Colonic mucosa (tissue), 4 donors: Measurements from ENCODE around the gene FAXC. TPM values are rescaled to one million over a fixed set of nuclear protein-coding genes. Genes with fewer than 3 reads are reported as not detected.
A peak's percentile ranks its signal among the peaks of the same experiment; 100 is the strongest.

Source experiments
- DNase-seq: peaks from one replicate; pipeline ENCODE4 v3.0.0-alpha.2; 2020
- H3K27ac ChIP-seq: fragments of 200-600 bp; one replicate; pipeline ENCODE4 v1.8.0; 2021
- H3K27me3 ChIP-seq: fragments of 200-600 bp; one replicate; pipeline ENCODE4 v1.8.0; 2021
- H3K36me3 ChIP-seq: fragments of 200-600 bp; one replicate; pipeline ENCODE4 v1.8.0; 2021
- H3K4me1 ChIP-seq: fragments of 200-600 bp; one replicate; pipeline ENCODE4 v1.8.0; 2021; ENCODE audit warnings: mild to moderate bottlenecking
- H3K4me3 ChIP-seq: fragments of 200-600 bp; one replicate; pipeline ENCODE4 v1.8.0; 2021
- H3K9ac ChIP-seq, 2 donors: one replicate each; pipeline ENCODE4 v1.7.0; 2013; ENCODE audit warnings: control low read depth in 2 of 2, low read depth in 2 of 2, low read length in 2 of 2
- H3K9me3 ChIP-seq: fragments of 200-600 bp; one replicate; pipeline ENCODE4 v1.8.0; 2021
- intact Hi-C: fragments of 100-400 bp; cut with DNase I; formaldehyde crosslinking; loops from one replicate; pipeline ENCODE4 v1.14.1; 2022
- total RNA-seq, 2 donors: library from RNA; stranded (reverse); fragmentation: NEBNext Ultra II Directional in 1 of 2; extraction: Animal tissue kit (Norgen Biotek cat#: 25700) in 1 of 2; gene quantifications; one replicate each; pipeline ENCODE4 v1.2.1, GENCODE V29; 2021
- TF ChIP-seq, protein P1 (sequence below): fragments of 200-600 bp; IDR thresholded peaks from one replicate; pipeline ENCODE4 v1.8.0; 2022; ENCODE audit warnings: antibody characterized with exemption, mild to moderate bottlenecking
- donor health status: healthy.
- donor health status: DM: no; HTN: no; CAD: no.
- donor health status: DM: no; HTN: no; CAD: no.

The FAXC gene
- total RNA-seq, 2 donors from 2014 or later = 0.44 to 4.9 TPM

DNA sequence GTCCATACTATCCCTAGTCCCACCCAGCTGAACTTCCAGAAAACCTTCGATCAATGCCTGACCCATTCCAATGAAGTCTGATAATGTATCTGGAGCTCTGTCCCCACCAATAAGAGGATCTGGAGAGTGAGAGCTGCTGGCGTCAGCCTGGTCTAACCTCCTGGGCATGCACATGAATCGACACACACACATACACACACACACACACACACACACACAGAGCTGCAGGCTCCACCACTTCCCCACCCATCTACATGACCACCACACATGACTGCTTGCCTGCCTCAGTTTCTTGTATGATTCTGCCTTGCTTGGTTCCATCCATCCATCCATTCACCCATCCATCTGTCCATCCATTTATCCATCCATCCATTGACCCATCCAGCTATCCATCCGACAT is 60.8 kb downstream of the FAXC start:
- Histone ChIP-seq H3K4me3 (no peak overlapping the region), H3K36me3 (no peaks in the 10 kb centered on the region), H3K4me1 (no peaks in the 10 kb centered on the region), H3K27me3 (no peaks in the 10 kb centered on the region), H3K9ac (no peak overlapping the region), H3K9me3 (no peaks in the 10 kb centered on the region), H3K27ac (no peak overlapping the region)
- TF ChIP-seq, protein P1, sequence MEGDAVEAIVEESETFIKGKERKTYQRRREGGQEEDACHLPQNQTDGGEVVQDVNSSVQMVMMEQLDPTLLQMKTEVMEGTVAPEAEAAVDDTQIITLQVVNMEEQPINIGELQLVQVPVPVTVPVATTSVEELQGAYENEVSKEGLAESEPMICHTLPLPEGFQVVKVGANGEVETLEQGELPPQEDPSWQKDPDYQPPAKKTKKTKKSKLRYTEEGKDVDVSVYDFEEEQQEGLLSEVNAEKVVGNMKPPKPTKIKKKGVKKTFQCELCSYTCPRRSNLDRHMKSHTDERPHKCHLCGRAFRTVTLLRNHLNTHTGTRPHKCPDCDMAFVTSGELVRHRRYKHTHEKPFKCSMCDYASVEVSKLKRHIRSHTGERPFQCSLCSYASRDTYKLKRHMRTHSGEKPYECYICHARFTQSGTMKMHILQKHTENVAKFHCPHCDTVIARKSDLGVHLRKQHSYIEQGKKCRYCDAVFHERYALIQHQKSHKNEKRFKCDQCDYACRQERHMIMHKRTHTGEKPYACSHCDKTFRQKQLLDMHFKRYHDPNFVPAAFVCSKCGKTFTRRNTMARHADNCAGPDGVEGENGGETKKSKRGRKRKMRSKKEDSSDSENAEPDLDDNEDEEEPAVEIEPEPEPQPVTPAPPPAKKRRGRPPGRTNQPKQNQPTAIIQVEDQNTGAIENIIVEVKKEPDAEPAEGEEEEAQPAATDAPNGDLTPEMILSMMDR = no peak
- intact Hi-C loops = no loop called here
- no peak for DNase-seq

DNA sequence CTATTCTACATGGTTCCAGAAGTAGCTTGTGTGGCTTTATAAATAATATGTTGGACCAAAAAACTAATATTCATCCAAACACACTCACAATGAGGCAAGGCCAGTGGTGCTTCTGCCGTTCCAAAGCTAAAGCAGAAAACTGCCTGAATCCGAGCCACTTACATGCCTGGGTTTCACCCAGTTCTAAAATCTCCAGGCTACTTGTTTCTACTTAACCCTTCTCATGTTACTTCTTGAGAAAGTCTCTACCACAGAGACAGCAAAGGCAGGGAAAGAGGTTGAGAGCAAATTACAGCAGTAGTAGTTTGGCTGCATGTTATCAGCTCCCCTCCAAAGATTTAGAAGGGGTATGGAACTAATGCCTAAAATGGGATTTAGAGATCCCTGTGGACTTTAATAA is 62.0 kb downstream of the FAXC start:
- intact Hi-C loops = no loop called here
- H3K27me3 ChIP-seq = no peaks in the 10 kb centered on the region
- H3K36me3 ChIP-seq = no peaks in the 10 kb centered on the region
- no peaks in the 10 kb centered on the region for H3K4me1 ChIP-seq
- no peak for DNase-seq
- H3K27ac ChIP-seq = no peak overlapping the region
- H3K9ac ChIP-seq = no peak overlapping the region
- H3K9me3 ChIP-seq = no peaks in the 10 kb centered on the region
- no peak overlapping the region for H3K4me3 ChIP-seq
- TF ChIP-seq, protein P1 = no peak

DNA sequence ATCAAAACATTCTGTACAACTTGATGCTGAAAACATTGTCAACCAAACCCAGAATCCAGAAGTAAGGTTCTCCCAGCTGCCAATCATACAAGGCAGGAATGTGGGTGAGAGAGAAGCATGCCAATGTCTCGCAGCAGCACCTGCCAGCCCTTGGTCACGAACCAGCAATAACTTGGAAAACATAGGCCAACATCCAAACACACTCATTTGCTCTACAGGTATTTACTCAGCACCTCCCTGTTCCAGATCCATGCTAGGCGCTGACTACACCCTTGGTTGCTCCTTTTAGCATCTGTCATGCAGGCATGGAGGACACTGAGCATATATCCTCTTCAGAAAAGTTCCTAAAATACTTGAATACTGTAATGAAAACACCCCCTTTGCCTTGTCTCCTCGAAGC is 63.6 kb downstream of the FAXC start:
- no peak for DNase-seq
- H3K9ac ChIP-seq = no peak overlapping the region
- H3K9me3 ChIP-seq = no peaks in the 10 kb centered on the region
- H3K36me3 ChIP-seq = no peaks in the 10 kb centered on the region
- H3K4me3 ChIP-seq = no peak overlapping the region
- H3K27me3 ChIP-seq = no peaks in the 10 kb centered on the region
- intact Hi-C loops = no loop called here
- no peak overlapping the region for H3K27ac ChIP-seq
- TF ChIP-seq, protein P1 = no peak
- H3K4me1 ChIP-seq = no peaks in the 10 kb centered on the region

DNA sequence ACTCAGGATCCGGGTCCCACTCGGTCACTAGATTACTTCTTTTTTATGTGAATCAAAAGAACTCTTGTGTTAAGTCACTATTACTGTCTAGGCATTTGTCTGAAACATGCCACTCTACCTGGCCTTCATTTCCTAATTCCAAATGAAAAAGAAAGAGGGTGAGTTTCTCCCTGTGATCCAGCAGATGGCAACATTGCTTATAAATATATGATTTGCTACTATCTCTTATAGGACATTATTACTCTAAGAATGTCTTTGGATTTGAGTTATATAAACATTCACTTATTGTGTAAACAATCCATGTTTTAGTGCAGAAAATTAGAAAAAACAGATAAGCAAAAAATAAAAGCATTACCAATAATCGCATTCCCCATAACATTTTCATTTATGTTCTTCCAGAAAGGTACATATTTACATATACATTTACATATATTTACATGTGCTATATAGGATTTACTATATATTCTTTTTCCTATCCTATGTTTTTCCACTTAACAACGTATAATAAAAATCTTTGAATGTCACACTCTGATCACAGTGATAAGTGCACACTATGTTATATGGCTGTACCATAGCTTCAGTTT is 66.9 kb downstream of the FAXC start:
- no peak for DNase-seq
- Histone ChIP-seq H3K4me1 (no peaks in the 10 kb centered on the region), H3K9ac (no peak overlapping the region), H3K36me3 (no peaks in the 10 kb centered on the region), H3K9me3 (no peaks in the 10 kb centered on the region), H3K4me3 (no peak overlapping the region), H3K27ac (no peak overlapping the region), H3K27me3 (no peaks in the 10 kb centered on the region)
- intact Hi-C loops = no loop called here
- TF ChIP-seq, protein P1 = peak; percentile 18

DNA sequence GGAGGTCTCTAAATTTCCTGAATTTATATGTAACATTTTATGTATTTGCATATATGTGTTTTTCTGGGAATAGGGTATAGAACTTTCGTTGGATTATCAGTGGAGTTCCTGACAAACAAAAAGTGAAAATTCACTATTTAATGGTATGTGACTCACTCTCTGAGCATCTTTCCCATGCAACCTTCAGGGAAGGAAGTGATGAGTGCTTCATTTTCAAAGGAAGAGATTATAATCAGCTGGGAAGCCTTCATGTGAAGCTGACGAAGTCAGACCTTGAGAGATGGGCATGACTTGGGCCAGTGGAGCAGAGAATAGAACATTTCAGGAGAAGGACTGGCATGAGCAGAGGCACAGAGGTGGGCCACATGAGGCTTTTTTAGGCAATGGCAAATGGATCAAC is 72.7 kb downstream of the FAXC start:
- H3K4me3 ChIP-seq = no peak overlapping the region
- H3K27me3 ChIP-seq = no peaks in the 10 kb centered on the region
- no peaks in the 10 kb centered on the region for H3K9me3 ChIP-seq
- DNase-seq = no peak
- no peak overlapping the region for H3K9ac ChIP-seq
- no peaks in the 10 kb centered on the region for H3K4me1 ChIP-seq
- intact Hi-C loops = no loop called here
- TF ChIP-seq, protein P1 = no peak
- no peak overlapping the region for H3K27ac ChIP-seq
- no peaks in the 10 kb centered on the region for H3K36me3 ChIP-seq
